Lower lobe of right lung (tissue), 2 donors: Measurements from ENCODE around the gene HDAC4. TPM values are rescaled to one million over a fixed set of nuclear protein-coding genes. Genes with fewer than 3 reads are reported as not detected.

ENCODE experiments used
- ATAC-seq, 2 donors: fragments of 200-7000 bp; cut with Tn5 transposase; one replicate each; pipeline ENCODE4 v1.9.1; 2020 to 2022; ENCODE audit warnings: mild to moderate bottlenecking in 2 of 2, moderate library complexity in 2 of 2
- DNase-seq: peaks from one replicate; pipeline ENCODE4 v3.0.0-alpha.2; 2020
- H3K27ac ChIP-seq: fragments of 200-600 bp; one replicate; pipeline ENCODE4 v1.8.0; 2022
- H3K27me3 ChIP-seq: fragments of 200-600 bp; one replicate; pipeline ENCODE4 v1.8.0; 2022; ENCODE audit warnings: low read depth
- H3K36me3 ChIP-seq: fragments of 200-600 bp; one replicate; pipeline ENCODE4 v1.8.0; 2022; ENCODE audit warnings: mild to moderate bottlenecking
- H3K4me1 ChIP-seq: fragments of 200-600 bp; one replicate; pipeline ENCODE4 v1.8.0; 2022
- H3K4me3 ChIP-seq: fragments of 200-600 bp; one replicate; pipeline ENCODE4 v1.8.0; 2022; ENCODE audit warnings: mild to moderate bottlenecking
- H3K9me3 ChIP-seq: fragments of 200-600 bp; one replicate; pipeline ENCODE4 v1.8.0; 2022
- CTCF ChIP-seq: fragments of 200-600 bp; IDR thresholded peaks from one replicate; pipeline ENCODE4 v1.8.0; 2022; ENCODE audit warnings: antibody characterized with exemption, mild to moderate bottlenecking
- intact Hi-C: fragments of 100-400 bp; cut with DNase I; formaldehyde crosslinking; loops from one replicate; pipeline ENCODE4 v1.11.0; 2022
- total RNA-seq: library from RNA; stranded (reverse); fragmentation: NEBNext Ultra II Directional; extraction: Animal tissue kit (Norgen Biotek cat#: 25700); gene quantifications from one replicate; pipeline ENCODE4 v1.2.1, GENCODE V29; 2021
- donor health status: DM: no; HTN: yes; CAD: no; lungs with severe emphysema.

The HDAC4 gene
- total RNA-seq, 1 donor from 2014 or later: 44.9 TPM

- H3K27me3 ChIP-seq: no peaks in the 10 kb centered on the region
- no peak overlapping the region for H3K4me3 ChIP-seq
- H3K36me3 ChIP-seq: peaks cover 4% of the 10 kb centered on the region
- peak in 1 of 2 donors; percentile 37 for ATAC-seq
- no peaks in the 10 kb centered on the region for H3K9me3 ChIP-seq
- TF ChIP-seq CTCF: no peak
- no peak overlapping the region for H3K27ac ChIP-seq
- intact Hi-C loops: no loop called here
- H3K4me1 ChIP-seq: peaks cover under 1% of the 10 kb centered on the region
- peak; percentile 65 for DNase-seq
Observed at GRCh38 chr2:239344857-239345216, 56.0 kb downstream of the HDAC4 start.

- intact Hi-C loops: no loop called here
- Histone ChIP-seq H3K4me1 (peaks cover 4% of the 10 kb centered on the region), H3K9me3 (no peaks in the 10 kb centered on the region), H3K27ac (no peak overlapping the region), H3K36me3 (peaks cover under 1% of the 10 kb centered on the region), H3K27me3 (no peaks in the 10 kb centered on the region), H3K4me3 (no peak overlapping the region)
- ATAC-seq: no peak
- DNase-seq: no peak
- no peak for TF ChIP-seq CTCF
Observed at GRCh38 chr2:239343946-239344856, 56.6 kb downstream of the HDAC4 start.

GRCh38 chr2:239343460-239343859, 57.4 kb downstream of the HDAC4 start:
- DNase-seq: no peak
- no peak for TF ChIP-seq CTCF

GRCh38 chr2:239341840-239342239, 59.0 kb downstream of the HDAC4 start:
- TF ChIP-seq CTCF: no peak
- intact Hi-C loops: no loop called here
- ATAC-seq (no peak), DNase-seq (no peak)
- H3K27me3 ChIP-seq: no peaks in the 10 kb centered on the region
- no peak overlapping the region for H3K4me3 ChIP-seq
- no peak overlapping the region for H3K27ac ChIP-seq
- H3K4me1 ChIP-seq: peaks cover 10% of the 10 kb centered on the region
- no peaks in the 10 kb centered on the region for H3K9me3 ChIP-seq
- H3K36me3 ChIP-seq: no peaks in the 10 kb centered on the region

More at GRCh38 chr2:239343460-239343859, 57.4 kb downstream of the HDAC4 start:
- no peaks in the 10 kb centered on the region for H3K36me3 ChIP-seq
- no peaks in the 10 kb centered on the region for H3K27me3 ChIP-seq
- intact Hi-C loops: no loop called here
- H3K27ac ChIP-seq: no peak overlapping the region
- no peak overlapping the region for H3K4me3 ChIP-seq
- no peaks in the 10 kb centered on the region for H3K9me3 ChIP-seq
- no peak for ATAC-seq
- H3K4me1 ChIP-seq: peaks cover 4% of the 10 kb centered on the region

GRCh38 chr2:239341146-239341732, 59.6 kb downstream of the HDAC4 start:
- DNase-seq: no peak

More at GRCh38 chr2:239341146-239341732, 59.6 kb downstream of the HDAC4 start:
- Histone ChIP-seq H3K27ac (no peak overlapping the region), H3K4me1 (peaks cover 10% of the 10 kb centered on the region), H3K4me3 (no peak overlapping the region), H3K27me3 (no peaks in the 10 kb centered on the region), H3K9me3 (no peaks in the 10 kb centered on the region), H3K36me3 (no peaks in the 10 kb centered on the region)
- intact Hi-C loops: no loop called here
- no peak for ATAC-seq
- no peak for TF ChIP-seq CTCF
